Right kidney (tissue), 1 donor: ENCODE measurements around the gene ZFAND4.
A peak's percentile ranks its signal among the peaks of the same experiment; 100 is the strongest.
"Not testable (repeated sequence)": the region's sequence is repeated elsewhere in the genome, so short reads cannot be mapped to it uniquely, and the experiment has no call there.

Experiments
- DNase-seq: peaks from one replicate; pipeline ENCODE4 v3.0.0-alpha.2; 2016

Gene ZFAND4

DNA sequence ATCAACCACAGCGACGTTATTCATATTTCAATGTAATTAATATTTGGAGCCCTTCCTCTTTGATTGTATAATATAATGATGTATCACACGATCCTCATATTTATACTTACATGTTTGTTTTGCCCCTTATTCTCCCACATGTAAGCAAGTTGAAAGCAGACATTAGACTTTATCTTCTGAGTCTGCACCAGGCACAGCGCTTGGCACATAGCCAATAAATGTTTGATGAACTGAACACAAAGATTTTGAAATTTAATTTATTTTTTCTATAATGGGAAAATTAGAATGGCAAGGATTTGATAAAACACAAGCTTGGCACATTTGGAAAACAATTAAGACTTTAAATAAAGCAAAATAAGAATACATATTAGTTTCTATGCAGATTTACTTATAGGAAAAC, 31.6 kb downstream of the ZFAND4 start:
- no peak for DNase-seq

- no peak for DNase-seq
Measured at GRCh38 chr10:45640049-45640448, 32.5 kb downstream of the ZFAND4 start.

DNA sequence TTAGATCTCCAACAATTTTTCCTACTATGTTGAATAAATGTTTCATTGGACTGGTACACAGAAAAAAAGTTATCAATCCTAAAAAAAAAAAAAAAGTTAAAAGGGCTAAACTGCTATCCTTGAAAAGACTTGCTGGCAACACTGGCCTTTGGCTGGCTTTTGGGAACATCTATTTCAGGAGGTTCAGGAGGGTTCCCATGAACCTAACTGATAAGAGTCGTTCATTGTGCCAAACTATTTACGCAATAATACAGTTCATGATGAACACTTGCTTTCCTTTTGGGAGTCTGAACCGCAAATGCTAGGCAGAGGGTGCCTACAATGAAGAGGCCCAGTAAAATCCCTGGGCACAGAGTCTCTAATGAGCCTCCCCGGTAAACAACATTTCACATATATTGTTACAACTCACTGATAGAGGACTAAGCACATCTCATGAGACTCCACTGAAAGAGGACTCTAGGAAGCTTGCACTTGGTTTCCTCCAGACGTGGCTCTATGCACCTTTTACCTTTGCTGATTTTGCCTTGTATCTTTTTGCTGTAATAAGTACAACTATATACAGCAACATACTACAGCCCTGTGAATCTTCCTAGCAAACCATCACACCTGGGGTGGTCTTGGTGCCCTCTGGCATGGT, 45.0 kb downstream of the ZFAND4 start:
- DNase-seq, result no peak

GRCh38 chr10:45625879-45626278, 46.7 kb downstream of the ZFAND4 start:
- no peak for DNase-seq

GRCh38 chr10:45624724-45625123, 47.8 kb downstream of the ZFAND4 start:
- no peak for DNase-seq

- DNase-seq, result no peak
Measured at GRCh38 chr10:45614869-45615268, 57.7 kb downstream of the ZFAND4 start.

DNA sequence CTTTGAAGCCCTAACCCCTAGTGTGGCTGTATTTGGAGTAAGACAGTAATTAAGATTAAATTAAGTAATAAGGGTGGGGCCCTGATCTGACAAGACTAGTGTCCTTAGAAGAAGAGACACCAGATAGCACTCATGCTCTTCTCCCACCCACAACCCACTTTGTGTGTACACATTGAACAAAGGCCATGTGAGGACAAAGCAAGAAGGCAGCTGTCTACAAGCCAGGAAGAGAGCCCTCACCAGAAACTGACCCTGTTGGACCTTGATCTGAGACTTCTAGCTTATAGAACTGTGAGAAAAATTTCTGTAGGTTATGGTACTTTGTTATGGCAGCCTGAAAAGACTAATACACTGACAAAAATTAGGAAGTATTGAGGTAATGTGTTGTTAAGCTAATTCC, 59.8 kb downstream of the ZFAND4 start:
- DNase-seq, result no peak

DNA sequence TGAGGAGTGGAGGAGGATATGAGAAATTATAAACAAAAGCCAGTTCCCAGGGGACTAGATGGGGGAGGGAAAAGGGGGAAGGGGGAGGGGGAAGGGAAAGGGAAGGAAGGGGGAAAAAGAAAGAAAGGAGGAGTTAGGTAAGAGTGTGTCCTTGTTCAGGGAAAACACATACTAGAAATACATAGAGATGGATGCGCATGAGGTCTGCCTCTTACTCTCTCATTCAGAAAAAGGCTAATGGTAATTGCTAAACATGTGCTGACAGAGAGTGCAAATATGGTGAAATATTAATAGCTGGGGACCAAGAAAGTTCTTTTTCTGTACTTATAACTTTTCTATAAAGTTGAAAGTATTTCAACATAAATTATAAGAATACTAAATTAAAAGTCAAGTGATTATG, 64.5 kb downstream of the ZFAND4 start:
- no peak for DNase-seq

DNA sequence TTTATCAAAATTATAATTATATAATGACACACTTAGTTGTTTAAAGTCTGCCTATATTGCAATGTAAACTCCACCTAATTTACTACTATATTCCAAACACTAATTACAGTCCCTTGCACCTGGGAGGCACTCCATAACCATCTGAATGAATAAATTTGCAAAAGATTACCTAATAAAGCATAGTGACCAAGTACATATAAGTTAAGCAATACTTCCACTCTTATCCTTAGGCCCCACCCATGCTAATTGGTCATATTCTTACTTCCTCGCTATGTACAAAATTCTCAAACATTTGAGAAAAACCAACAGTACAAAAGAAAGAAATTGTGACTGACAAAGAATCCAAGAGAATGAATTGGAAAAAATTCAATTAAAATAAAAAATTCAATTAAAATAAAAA, 65.3 kb downstream of the ZFAND4 start:
- DNase-seq, result no peak

- DNase-seq, result no peak
Measured at GRCh38 chr10:45602836-45603235, 69.7 kb downstream of the ZFAND4 start.

GRCh38 chr10:45602082-45602730, 70.4 kb downstream of the ZFAND4 start:
- no peak for DNase-seq

DNA sequence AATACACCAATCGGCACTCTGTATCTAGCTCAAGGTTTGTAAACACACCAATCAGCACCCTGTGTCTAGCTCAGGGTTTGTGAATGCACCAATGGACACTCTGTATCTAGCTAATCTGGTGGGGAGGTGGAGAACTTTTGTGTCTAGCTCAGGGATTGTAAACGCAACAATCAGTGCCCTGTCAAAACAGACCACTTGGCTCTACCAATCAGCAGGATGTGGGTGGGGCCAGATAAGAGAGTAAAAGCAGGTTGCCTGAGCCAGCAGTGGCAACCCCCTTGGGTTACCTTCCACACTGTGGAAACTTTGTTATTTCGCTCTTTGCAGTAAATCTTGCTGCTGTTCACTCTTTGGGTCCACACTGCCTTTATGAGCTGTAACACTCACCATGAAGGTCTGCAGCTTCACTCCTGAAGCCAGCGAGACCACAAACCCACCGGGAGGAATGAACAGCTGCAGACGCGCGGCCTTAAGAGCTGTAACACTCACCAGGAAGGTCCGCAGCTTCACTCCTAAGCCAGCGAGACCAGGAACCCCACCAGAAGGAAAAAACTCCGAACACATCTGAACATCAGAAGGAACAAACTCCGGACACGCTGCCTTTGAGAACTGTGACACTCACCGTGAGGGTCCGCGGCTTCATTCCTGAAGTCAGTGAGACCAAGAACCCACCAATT, 71.2 kb downstream of the ZFAND4 start:
- not testable (repeated sequence) for DNase-seq

GRCh38 chr10:45600337-45601253, 72.0 kb downstream of the ZFAND4 start:
- DNase-seq, result peak; percentile 51

- DNase-seq, result no peak
Measured at GRCh38 chr10:45599646-45600045, 72.9 kb downstream of the ZFAND4 start.

DNA sequence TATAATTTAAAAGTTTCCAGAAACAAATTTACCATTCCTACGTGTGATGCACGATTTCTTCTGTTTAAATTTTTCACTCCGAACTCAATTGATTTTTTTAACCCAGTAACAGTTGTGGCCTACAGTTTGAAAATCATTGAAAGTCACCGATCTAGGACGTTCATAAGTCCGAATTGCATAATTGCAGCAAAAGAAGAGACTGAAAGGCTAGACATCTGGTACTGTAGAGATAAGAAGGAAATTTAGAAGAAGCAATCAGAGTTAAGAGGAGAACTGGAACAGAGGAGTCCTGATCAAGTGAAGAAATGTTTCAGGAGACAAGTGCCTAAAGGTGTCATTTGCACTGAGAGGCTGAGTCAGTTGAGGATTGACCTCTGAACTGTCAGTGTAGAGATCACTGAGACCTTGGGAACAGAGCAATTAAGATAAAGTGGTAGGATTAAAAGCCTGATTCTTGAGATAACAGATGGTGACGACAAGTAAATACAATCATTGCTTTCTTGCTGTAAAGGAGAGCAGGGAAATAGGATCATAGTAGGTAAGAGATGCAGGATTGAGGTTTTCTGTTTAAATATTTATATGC, 73.5 kb downstream of the ZFAND4 start:
- no peak for DNase-seq

GRCh38 chr10:45596526-45596925, 76.0 kb downstream of the ZFAND4 start:
- no peak for DNase-seq

DNA sequence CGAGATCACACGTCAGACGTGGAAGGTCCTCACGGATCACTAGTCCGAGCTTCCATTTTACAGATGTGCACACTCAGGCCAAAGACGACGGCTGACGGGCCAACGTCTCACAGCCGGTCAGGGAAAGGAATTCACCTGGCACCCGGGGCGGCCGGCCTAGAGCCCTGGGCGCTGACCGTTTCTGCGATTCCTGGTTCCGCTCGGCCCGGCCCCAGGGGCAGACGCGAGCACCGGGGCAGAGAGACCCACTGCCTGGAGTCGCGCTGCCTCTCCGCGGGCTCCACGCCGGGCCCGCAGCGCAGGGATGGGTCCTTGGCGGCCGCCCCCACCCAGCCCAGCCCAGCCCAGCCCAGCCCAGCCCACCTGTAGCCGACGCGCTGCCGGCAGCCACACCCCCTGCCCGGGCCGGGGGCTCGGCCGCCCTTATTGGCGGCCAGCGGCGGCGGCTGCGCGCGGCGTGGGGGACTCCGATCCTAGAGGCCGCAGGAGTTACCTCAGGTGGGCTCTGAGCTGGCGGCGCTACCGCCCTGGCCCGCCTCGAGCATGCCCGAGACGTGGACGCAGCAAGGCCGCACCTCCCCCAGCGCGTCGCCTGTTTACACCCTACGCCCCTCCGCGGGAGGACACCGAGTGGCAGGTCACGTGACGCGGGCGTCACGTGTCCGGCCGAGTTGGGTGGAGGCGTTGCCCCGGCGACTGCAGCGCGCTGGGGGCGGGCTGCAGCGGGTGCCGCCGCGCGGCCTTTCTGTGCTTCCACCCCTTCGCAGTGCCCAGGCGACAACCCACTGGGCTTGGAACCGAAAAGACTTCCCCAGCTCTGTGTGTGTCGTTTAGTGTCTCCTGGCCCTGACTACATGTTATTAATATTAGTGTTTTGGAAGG, 78.1 kb downstream of the ZFAND4 start:
- peak; percentile 98 for DNase-seq

DNA sequence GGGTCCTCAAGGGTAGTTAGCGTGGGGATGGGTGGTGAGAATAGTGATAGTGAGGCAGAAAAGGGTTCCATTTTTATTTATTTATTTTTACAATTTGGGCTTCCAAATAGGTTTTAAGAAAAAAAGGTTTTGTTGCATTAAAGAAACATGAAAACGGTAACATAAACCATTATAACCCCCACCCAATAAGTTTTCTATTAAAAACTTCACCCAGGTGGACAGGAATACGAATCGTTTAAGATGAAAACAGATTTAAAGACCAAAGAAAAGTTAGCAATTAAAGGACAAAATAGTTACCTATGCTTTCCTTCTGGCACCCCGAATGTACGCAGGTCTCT, 78.7 kb downstream of the ZFAND4 start:
- DNase-seq, result peak; percentile 4

GRCh38 chr10:45592926-45593325, 79.6 kb downstream of the ZFAND4 start:
- no peak for DNase-seq

- DNase-seq, result no peak
Measured at GRCh38 chr10:45592432-45592831, 80.1 kb downstream of the ZFAND4 start.

DNA sequence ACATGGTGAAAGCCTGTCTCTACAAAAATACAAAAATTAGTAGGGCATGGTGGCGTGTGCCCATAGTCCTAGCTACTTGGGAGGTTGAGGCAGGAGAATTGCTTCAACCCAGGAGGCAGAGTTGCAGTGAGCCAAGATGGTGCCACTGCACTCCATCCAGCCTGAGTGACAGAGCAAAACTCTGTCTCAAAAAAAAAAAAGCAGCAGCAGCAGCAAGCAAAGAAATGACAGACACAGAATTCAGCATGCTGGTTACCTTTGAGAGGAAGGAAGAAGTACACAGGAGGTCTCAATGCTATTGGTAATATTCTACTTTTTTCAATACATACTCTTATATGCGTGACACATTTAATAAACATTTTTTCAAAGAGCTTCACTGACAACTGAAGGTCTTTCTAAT, 81.3 kb downstream of the ZFAND4 start:
- no peak for DNase-seq
